Measurements from ENCODE around the gene USP10. TPM values are rescaled to one million over a fixed set of nuclear protein-coding genes. Genes with fewer than 3 reads are reported as not detected.

Gene USP10
- total and polyA plus RNA-seq, 2 donors (not counting 3 experiments of a cell fraction or from before 2014, with no cell fraction given): 84.0 to 115 TPM

- Histone ChIP-seq H3K9me1 (replicated peaks; ENCODE audit: control insufficient read depth, extremely low read depth, insufficient read depth, low read length) (no peaks in the 10 kb centered on the region), H2AFZ (ENCODE audit: low read depth, low read length) (no peak overlapping the region), H3K4me3 (replicated peaks in 1 of 3; ENCODE audit: insufficient read depth in 1 of 3, low read depth in 1 of 3, low read length in 3 of 3) (no peak overlapping the region), H3K9me3 (replicated peaks; ENCODE audit: control insufficient read depth, insufficient read depth, low read length) (no peaks in the 10 kb centered on the region), H3K27me3 (ENCODE audit: control insufficient read depth in 2 of 2, insufficient read depth in 2 of 2, low read length in 2 of 2) (no peaks in the 10 kb centered on the region), H3K9ac (replicated peaks; ENCODE audit: extremely low read depth, insufficient read depth, low read length) (peak overlapping the region; percentile 29), H3K4me1 (ENCODE audit: control insufficient read depth, extremely low read depth, insufficient read depth, low read length) (peaks cover 9% of the 10 kb centered on the region), H3K79me2 (ENCODE audit: control insufficient read depth, insufficient read depth, low read length) (no peaks in the 10 kb centered on the region), H3K4me2 (ENCODE audit: insufficient read depth, low read length) (no peak overlapping the region), H4K20me1 (replicated peaks; ENCODE audit: control insufficient read depth, extremely low read depth, insufficient read depth, low read length) (no peaks in the 10 kb centered on the region), H3K36me3 (ENCODE audit: control insufficient read depth in 2 of 2, extremely low read depth in 1 of 2, insufficient read depth in 2 of 2, low read length in 2 of 2) (peaks cover 26 to 34% of the 10 kb centered on the region in 2 experiments), H3K27ac (ENCODE audit: insufficient read depth, low read depth, low read length) (peak overlapping the region; percentile 48)
- dilution Hi-C loops (cut with MboI; ENCODE audit: extremely low pct_ligation_motif_present, low sequenced_read_pairs): no loop called here
- ChIA-PET POLR2A (no interaction called here), CTCF (interaction anchor here (1.0 to 3.4 kb wide), 4 partner anchors 21 to 196 kb away, joined by 3 to 12 read pairs (median 6); no protein-coding TSS in a partner anchor)
- no peak for DNase-seq (ENCODE audit: low read depth, low spot score)
- TF ChIP-seq FOS (IDR thresholded peaks at IDR 0.05; ENCODE audit: borderline replicate concordance, insufficient read depth, low read length): no peak
- TF ChIP-seq POLR2A (IDR thresholded peaks at IDR 0.05; ENCODE audit: low read depth, low read length): no peak
- no peak for TF ChIP-seq POLR2AphosphoS5 (IDR thresholded peaks at IDR 0.05; ENCODE audit: insufficient read depth, low read depth, low read length)
- no peak for TF ChIP-seq GATA2 (IDR thresholded peaks at IDR 0.05; ENCODE audit: insufficient read depth, insufficient read length, low read depth, low read length)
- TF ChIP-seq CTCF (IDR thresholded peaks at IDR 0.05; ENCODE audit: extremely low read depth in 1 of 2, insufficient read depth in 1 of 2, low read depth in 1 of 2, low read length in 2 of 2): no peak
- no peak for TF ChIP-seq MYC (IDR thresholded peaks at IDR 0.05; ENCODE audit: low read depth, low read length)
- no peak for TF ChIP-seq MAX (IDR thresholded peaks at IDR 0.05; ENCODE audit: insufficient read depth, insufficient read length)
- TF ChIP-seq EZH2 (IDR thresholded peaks at IDR 0.05; ENCODE audit: borderline replicate concordance, low read depth, low read length, severe bottlenecking): no peak
- no peak for TF ChIP-seq JUN (IDR thresholded peaks at IDR 0.05; ENCODE audit: borderline replicate concordance, insufficient read depth, insufficient read length, low read depth)
- intact Hi-C loops (cut with micrococcal nuclease): no loop called here
- BruUV-seq (replicated peaks): no TSS peak
- no peak for FAIRE-seq
Measured at GRCh38 chr16:84775262-84775810, 75.5 kb downstream of the USP10 start.

Data from endothelial cell of umbilical vein (primary cell).